ENCODE data around the gene PRRC2A.

Gene PRRC2A

DNA sequence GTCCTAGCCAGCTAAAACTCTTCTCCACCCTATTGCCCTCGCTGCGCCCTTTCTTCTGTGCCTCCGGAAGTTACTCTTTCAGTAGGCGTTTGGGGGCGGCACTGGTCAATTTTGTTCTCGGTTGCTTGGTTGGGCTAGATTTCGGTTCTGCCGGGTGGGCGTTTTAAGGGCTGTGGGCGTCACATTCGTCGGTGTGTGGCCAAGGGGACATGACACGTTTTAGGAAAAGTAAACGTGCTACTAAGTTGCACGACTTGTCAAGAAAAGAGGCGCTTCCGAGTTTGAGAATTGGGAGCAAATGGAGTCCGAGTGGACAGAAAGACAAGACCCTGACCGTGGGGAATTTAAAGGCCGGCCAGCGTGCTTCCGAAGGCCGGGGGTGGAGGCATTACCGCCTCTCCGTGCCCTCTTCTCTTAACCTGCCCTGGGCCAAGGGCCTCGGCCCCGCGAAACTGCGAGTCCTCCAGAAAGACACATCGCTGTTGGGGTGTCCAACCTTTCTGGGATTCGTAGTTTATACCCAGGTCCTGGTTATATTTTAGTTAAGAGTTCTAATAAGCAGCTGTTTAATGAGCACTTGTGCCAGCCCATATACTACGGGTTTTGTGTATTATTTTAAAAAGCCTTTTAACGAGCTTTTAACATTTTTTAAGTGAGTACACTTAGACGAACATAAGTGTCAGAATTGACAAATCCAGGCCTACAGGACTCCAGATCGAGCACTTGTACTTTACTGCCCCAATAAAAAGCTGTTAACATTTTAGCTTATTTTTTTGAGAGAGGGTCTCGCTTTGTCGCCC lies 32.6 kb downstream of the PRRC2A start (continued):
- TF ChIP-seq ZNF449 (tag by site-specific recombination; IDR thresholded peaks at IDR 0.05) (peak; percentile 88), ELK4 (IDR thresholded peaks at IDR 0.05; ENCODE audit: borderline replicate concordance, low read depth, low read length) (no peak), PBX3 (CRISPR knock-in tag; IDR thresholded peaks at IDR 0.05) (no peak), ZNF211 (tag by site-specific recombination; IDR thresholded peaks at IDR 0.05; ENCODE audit: low read depth) (no peak), ZNF274 (IDR thresholded peaks at IDR 0.05; ENCODE audit: low read length) (no peak), ZNF274 (tag by site-specific recombination; IDR thresholded peaks at IDR 0.05; ENCODE audit: borderline replicate concordance) (no peak), ZNF184 (tag by site-specific recombination; IDR thresholded peaks at IDR 0.05) (no peak), SCRT2 (tag by site-specific recombination; IDR thresholded peaks at IDR 0.05) (no peak), IKZF3 (tag by site-specific recombination; IDR thresholded peaks at IDR 0.05) (no peak), ZNF560 (tag by site-specific recombination; IDR thresholded peaks at IDR 0.05; ENCODE audit: borderline replicate concordance) (no peak), ZNF555 (tag by site-specific recombination; conservative IDR thresholded peaks at IDR 0.05) (no peak), ZNF561 (tag by site-specific recombination; IDR thresholded peaks at IDR 0.05; ENCODE audit: borderline replicate concordance) (0 out of 2 replicates have a peak, but pooled peaks have one; percentile 4), ZBTB10 (tag by site-specific recombination; IDR thresholded peaks at IDR 0.05) (no peak), KLF9 (tag by site-specific recombination; IDR thresholded peaks at IDR 0.05; ENCODE audit: low read depth) (peak; percentile 55), ZNF24 (tag by site-specific recombination; IDR thresholded peaks at IDR 0.05) (no peak), ZNF596 (tag by site-specific recombination; IDR thresholded peaks at IDR 0.05) (no peak), ZBTB21 (tag by site-specific recombination; IDR thresholded peaks at IDR 0.05) (no peak), ZNF174 (tag by site-specific recombination; IDR thresholded peaks at IDR 0.05) (no peak), ZNF558 (tag by site-specific recombination; IDR thresholded peaks at IDR 0.05) (no peak), ZNF621 (tag by site-specific recombination; IDR thresholded peaks at IDR 0.05) (no peak), ZFP3 (tag by site-specific recombination; IDR thresholded peaks at IDR 0.05; ENCODE audit: low read depth) (no peak), ZNF26 (tag by site-specific recombination; IDR thresholded peaks at IDR 0.05) (no peak), SP2 (tag by site-specific recombination; IDR thresholded peaks at IDR 0.05) (peak; percentile 96), KLF10 (tag by site-specific recombination; IDR thresholded peaks at IDR 0.05) (0 out of 2 replicates have a peak, but pooled peaks have one; percentile 7), PRDM1 (tag by site-specific recombination; IDR thresholded peaks at IDR 0.05) (no peak), ZNF239 (tag by site-specific recombination; IDR thresholded peaks at IDR 0.05) (no peak)
- TF ChIP-seq, protein P1, sequence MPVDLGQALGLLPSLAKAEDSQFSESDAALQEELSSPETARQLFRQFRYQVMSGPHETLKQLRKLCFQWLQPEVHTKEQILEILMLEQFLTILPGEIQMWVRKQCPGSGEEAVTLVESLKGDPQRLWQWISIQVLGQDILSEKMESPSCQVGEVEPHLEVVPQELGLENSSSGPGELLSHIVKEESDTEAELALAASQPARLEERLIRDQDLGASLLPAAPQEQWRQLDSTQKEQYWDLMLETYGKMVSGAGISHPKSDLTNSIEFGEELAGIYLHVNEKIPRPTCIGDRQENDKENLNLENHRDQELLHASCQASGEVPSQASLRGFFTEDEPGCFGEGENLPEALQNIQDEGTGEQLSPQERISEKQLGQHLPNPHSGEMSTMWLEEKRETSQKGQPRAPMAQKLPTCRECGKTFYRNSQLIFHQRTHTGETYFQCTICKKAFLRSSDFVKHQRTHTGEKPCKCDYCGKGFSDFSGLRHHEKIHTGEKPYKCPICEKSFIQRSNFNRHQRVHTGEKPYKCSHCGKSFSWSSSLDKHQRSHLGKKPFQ (tag by site-specific recombination; IDR thresholded peaks at IDR 0.05): no peak
- TF ChIP-seq, protein P2, sequence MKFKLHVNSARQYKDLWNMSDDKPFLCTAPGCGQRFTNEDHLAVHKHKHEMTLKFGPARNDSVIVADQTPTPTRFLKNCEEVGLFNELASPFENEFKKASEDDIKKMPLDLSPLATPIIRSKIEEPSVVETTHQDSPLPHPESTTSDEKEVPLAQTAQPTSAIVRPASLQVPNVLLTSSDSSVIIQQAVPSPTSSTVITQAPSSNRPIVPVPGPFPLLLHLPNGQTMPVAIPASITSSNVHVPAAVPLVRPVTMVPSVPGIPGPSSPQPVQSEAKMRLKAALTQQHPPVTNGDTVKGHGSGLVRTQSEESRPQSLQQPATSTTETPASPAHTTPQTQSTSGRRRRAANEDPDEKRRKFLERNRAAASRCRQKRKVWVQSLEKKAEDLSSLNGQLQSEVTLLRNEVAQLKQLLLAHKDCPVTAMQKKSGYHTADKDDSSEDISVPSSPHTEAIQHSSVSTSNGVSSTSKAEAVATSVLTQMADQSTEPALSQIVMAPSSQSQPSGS (tag by site-specific recombination; IDR thresholded peaks at IDR 0.05; ENCODE audit: low read depth): no peak
